T-helper 22 cell (primary cell): ENCODE results near the gene BARX1.
"Not testable (repeated sequence)": the region's sequence is repeated elsewhere in the genome, so short reads cannot be mapped to it uniquely, and the experiment has no call there.

Experiments
- DNase-seq: peaks from one replicate; pipeline ENCODE4 v3.0.0-alpha.2; 2020; ENCODE audit warnings: low read depth

Gene BARX1, protein sequence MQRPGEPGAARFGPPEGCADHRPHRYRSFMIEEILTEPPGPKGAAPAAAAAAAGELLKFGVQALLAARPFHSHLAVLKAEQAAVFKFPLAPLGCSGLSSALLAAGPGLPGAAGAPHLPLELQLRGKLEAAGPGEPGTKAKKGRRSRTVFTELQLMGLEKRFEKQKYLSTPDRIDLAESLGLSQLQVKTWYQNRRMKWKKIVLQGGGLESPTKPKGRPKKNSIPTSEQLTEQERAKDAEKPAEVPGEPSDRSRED

DNA sequence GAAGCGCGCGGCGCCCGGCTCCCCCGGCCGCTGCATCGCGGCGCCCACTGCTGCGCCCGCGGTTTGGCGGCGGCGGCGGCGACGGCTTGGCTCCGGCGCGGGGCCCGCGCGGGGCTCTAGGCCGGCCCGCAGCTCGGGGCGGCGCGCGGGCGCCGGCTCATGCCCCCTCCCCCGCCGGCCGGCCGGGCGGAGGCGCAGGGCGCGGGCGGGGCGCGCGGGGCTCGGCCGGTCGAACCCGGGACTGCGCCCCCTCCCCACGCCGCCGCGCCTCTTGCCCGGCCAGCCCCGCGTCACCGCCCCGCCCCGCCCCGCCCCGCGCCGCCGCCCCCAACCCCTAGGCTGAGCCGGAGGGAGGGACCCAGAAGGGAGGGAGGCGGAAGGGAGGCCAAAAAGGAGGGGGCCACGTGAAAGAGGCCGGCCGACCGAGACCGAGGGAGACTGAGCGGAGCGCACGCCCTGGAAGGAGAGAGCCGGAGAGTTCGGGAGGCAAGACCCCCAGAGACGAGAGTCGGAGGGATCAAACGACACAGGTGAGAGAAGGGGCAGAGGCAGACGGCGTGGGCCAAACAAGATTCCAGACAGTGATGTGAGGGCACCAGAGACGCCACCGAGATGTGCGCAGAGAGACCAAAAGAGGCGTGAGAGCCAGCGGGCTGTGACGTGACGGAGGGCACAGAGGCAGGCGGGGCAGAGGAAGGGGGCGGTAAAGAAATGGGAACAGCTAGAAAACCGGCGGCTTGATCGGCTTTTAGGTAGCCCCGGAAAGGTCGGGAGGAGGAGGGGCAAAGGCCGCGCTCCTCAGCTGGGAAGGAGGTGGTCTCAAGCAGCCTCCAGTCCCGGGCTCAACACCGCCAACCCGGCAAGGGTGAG, at the start of gene BARX1:
BARX1 (minus strand) TSS at position 245 of the 870 bp plus-strand sequence; CDS start at position 36, 209 bp downstream.
- DNase-seq: no peak

DNA sequence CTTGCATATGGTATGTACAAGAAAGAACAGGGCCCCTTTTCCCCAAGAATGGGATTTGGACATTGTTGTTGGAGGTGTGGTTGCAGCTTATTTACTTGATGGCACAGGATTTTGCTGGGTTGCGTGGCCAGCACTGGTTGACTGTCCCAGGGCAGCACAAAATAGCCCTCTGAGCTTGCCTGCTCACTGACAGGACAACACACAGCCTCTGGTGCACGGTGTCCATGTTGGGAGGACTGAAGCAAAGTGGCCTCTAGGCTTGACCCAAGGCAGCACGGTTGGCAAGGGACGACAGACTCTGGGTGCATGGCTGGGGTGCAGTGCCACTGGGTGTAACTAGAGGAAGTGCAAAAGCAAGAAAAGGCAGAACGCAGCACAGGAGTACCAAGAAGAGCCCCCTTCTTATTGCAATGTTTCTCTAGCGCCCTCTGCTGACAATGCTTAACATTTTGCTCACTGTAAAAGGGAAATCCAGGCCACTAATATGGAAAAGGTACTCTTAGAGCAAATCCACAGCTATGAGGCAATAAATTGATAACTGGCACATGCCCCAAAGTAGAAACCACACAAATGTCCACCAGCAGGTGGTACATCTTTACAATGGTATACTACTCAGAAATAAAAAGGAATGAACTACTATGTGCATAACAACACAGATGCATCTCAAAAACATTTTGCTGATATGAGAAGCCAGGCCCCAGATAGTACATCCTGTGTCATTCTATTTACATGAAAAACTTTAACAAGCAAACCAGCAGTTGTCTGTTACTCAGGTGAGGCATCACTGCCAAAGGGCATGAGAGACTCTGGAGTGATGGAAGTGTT, 47.4 kb upstream of the BARX1 start:
- no peak for DNase-seq

DNA sequence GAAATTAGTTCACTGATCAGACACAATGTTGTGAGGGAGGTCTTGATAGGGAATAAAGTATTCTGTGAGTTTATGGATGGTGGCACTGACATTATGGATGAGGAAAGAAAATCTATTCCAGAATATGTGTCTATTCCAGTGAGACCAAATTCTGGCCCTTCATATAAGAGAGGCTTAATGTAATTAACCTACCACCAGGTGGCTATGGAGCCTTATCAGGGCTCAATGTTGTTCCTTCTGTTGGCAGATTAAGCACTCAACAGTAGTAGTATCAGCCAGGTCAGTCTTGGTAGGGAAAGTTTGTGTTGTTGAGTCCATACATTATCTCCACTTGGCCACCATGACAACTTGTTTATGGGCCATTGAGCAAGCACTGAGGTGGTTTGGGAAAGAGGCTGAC, 41.7 kb upstream of the BARX1 start:
- DNase-seq: no peak

DNA sequence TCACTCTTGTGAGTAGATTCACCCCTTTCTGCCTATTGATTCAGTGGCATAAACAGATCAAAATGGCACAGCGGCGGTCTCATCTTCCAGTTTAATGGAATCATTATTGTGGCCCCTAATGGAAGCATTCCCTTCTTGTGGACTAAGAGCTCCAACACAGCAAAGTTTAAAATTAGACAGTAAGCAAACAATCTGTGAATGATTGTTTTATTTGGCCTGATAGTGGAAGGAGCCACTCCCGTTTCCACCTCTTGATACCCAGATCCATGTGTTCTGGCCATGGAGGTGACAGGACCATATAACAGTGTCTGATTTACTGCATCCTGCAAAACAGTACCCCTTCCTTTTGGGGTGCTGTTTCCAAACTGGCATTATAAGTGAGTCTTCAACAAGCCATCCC, 41.2 kb upstream of the BARX1 start:
- no peak for DNase-seq

DNA sequence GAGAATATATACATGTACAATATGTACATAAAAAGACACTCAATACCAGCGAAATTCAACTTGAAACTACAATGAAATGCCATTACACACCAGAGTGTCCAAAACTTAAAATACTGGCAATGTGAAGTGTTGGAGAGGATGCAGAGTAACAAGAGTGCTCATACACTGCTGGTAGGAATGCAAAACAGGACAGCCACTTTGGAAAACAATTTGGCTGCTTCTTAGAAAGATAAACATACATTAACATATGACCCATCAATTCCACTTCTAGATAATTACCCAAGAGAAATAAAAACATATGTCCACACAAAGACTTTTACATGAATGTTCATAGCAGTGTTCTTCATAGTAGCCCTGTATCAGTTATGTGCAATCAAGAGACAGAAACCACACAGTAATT, 39.4 kb upstream of the BARX1 start:
- DNase-seq: no peak

DNA sequence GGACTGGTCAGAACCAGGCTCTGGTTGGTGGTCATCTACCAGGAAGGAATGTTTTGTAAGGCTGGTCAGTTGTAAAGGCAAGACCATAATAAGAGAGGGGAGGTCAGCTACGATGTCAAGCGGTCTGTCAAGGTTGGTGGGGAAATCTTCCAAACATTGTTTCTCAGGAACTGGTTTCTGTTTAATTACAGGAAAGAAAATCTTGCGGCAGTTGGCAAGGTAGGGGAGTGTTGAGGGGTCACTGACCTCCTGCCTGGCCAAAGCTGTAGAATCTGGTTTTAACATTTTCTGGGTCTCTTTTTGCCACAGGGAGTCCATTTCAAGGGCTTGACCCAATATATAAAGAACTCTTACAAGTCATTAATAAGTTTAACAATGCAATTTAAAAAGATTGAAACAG, 39.0 kb upstream of the BARX1 start:
- DNase-seq: no peak

DNA sequence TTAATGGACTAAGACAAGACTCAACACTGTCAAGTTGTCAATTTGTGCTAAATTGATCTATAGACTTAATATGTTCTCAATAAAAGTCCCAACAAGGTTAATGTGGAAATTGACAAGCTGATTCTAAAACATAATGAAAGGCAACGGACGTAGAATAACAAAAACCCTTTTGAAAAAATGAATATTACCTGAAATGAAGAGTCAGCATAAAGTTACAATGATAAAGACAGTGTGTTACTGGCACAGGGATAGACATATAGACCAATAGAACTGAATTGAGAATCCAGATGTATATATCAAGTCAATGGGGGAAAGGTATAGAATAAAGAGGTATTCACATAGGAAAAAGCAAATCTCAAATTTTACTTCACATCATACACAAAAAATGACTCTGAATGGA, 37.7 kb upstream of the BARX1 start:
- no peak for DNase-seq

DNA sequence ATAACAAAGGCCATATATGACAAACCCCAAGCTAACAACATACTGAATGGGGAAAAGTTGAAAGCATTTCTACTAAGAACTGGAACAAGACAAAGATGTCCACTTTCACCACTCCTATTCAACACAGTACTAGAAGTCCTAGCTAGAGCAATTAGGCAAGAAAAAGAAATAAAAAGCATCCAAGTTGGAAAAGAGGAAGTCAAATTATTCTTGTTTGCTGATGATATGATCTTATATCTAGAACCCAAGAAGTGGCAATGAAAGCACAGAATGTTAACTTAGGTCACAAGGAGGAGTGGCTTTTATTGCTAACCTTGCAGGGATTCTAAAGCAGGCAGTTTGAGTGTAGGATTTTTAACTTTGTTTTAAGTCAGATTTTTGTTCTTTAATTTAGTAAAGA, 35.3 kb upstream of the BARX1 start:
- DNase-seq: no peak

DNA sequence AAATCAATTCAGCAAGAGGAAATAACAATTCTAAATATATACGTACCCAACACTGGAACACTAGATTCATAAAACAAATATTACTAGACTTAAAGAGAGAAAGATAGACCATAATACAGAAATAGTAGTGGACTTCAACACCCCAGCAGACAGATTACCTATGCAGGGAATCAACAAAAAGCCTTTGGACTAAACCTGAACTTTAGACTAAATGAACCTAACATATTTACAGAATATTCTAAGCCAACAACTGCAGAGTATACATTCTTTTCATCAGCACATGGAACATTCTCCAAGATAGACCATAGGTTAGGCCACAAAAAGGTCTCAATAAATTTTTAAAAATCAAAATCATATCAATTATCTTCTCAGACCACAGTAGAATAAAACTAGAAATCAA, 32.9 kb upstream of the BARX1 start:
- no peak for DNase-seq

DNA sequence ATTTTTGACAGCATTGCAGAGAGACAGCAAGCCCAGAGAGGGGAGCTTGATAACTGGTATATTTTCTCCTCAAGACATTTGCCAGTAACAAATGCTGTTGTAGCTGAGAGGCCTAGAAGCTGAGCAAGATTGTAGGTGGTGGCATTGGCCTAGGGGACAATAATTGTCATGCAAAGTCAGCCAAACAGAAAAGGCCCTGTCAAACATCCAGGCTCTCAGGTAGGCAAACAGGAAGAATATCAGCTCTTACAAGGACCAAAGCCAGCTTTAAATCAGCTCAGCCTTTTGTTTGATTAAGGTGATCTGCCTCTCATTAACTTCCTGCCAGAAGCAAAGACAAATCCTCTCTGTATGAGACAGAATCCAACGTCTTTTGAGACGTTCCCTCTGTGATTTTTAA, 29.7 kb upstream of the BARX1 start:
- no peak for DNase-seq

DNA sequence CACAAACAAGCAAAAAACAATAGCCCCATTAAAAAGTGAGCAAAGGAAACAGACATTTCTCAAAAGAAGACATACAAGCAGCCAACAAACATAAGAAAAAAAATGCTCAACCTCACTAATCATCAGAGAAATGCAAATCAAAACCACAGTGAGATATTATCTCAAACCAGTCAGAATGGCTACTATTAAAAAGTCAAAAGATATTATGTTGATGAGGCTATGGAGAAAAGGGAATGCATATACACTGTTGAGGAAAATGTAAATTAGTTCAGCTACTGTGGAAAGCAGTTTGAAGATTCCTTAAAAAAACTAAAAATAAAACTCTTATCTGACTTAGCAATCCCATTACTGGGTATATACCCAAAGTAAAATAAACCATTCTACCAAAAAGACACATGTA, 28.7 kb upstream of the BARX1 start:
- no peak for DNase-seq

DNA sequence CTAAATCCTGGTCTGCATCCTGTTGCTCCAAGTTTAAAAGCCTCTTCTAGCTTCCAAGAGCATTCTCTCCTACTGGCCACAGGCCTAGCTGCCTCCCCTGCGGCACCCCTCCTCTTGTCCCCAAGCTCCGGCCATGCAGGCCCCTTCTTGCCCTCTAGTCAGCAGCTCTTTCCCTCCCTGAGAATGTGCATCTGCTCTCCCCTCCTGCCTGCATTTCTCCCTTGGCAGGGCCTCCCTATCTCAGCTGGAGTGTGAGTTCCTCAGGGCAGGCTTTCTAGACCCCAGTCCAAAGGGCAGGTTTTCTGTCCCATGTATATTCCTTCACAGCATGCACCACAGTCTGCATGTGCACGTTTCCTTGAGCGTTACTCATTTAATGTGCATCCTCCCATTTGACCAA, 24.6 kb upstream of the BARX1 start:
- no peak for DNase-seq

DNA sequence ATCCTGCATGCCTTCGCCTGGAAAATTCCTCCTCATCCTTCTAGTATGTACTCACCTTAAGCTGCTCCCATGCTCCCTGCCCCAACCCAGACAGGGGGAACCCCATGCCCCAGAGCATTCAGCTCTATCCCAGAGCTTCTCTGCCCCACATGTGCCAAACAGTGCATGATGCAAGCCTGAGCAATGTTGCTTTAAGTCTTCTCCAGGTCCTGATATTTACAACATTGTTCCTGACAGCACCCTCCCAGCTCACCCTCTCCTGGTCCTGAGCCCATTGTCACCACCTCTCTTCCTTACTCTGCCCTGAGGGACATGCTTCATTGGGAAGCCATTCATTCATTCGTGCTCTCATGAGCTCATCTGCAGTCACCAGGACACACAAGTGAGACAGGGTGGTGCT, 23.4 kb upstream of the BARX1 start:
- no peak for DNase-seq

DNA sequence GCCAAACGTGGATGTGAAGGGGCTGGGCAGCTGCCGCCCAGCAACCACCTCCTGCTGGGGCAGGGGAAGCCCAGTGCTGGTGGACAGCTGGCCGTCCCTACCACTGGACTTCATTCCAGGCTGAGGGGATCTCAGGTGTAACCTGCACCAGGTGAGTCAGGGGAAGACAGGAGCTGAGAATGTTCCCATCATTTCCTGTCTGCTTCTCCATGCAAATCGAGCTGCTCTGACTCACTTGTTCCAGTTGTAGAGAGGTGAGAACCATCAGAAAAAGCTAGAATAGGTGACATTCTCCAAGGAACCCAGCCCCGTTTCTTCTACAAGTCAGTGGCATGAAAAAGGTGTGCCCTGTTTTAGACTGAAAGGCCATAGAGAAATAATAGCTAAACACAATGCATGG, 21.8 kb upstream of the BARX1 start:
- no peak for DNase-seq

DNA sequence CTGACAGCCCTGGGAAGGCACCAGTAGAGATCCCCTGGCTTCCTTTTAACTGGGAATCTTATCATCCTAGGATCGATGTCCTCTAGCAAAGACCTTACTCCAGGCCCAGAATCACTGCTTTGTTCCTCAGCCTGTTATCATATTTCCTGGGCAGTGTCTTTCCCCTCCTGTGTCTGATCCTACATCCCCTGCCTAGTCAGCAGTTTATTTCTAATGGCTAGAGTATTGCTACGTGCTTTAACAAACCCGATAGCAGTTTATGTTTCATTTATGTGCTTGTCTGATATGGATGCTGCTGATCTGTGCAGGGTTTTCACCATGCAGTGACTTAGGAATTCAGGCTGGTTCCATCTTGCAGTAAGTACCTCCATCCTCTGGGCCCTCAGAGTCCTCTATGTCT, 20.9 kb upstream of the BARX1 start:
- DNase-seq: no peak

DNA sequence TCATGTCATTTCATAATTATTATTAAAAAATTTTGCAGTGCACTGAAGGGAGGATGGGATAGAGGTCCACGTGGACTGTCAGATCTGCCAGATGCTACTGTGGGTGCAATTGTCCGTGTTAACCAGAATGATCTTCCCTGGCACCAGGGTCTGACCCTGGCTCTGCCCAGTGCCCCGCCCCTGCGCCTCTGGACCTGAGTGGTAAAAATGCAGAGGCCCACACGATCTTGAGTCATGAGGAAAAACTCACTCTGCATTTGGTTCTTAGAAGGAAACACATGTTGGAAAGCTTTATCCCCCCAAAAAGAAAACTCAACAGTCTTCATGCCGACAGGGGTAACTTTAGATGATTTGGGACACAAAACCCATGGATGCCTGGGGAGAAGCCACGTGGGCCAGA, 20.1 kb upstream of the BARX1 start:
- no peak for DNase-seq

DNA sequence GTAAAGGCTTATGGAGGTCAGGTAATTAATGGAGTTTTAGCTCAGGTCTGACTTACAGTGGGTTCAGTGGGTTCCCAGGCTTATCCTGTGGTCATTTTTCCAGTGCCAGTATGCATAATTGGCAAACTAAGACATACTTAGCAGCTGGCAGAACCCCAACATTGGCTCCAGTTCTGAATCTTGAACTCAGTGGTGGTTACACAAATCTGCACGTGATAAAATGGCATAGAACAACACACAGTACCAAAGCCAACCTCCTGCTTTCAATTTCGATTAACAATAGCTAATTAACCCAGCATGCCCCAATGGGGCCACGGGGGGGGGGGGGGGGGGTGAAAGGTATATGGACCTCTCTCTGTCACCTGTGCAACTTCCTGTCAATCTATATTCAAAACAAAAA, 19.0 kb upstream of the BARX1 start:
- DNase-seq: no peak

DNA sequence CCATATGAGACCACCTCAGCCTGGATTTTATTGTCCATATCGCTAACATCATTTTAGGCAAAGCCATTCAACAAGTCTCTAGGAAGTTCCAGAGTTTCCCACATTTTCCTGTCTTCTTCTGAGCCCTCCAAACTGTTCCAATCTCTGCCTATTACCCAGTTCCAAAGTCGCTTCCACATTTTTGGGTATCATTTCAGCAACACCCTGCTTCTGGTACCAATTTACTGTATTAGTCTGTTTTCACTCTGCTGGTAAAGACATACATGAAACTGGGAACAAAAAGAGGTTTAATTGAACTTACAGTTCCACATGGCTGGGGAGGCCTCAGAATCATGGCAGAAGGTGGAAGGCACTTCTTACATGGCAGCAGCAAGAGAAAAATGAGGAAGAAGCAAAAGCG, 17.5 kb upstream of the BARX1 start:
- not testable (repeated sequence) for DNase-seq

DNA sequence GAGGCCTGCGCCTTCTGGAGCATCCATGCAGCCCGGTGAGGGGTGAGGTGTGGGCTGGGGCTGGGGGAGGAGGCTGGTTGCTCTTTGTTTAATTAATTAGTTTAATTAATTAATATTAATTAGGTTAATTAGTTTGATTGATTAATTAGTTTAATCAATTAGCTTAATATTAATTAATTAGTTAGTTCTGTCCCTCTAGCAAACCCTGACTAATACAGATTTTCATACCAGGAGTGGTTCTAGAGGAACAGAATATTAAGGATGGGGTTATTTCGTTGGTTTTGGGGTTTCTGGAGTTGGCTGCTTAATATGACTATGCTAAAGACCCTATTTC, 14.1 kb upstream of the BARX1 start:
- DNase-seq: no peak

DNA sequence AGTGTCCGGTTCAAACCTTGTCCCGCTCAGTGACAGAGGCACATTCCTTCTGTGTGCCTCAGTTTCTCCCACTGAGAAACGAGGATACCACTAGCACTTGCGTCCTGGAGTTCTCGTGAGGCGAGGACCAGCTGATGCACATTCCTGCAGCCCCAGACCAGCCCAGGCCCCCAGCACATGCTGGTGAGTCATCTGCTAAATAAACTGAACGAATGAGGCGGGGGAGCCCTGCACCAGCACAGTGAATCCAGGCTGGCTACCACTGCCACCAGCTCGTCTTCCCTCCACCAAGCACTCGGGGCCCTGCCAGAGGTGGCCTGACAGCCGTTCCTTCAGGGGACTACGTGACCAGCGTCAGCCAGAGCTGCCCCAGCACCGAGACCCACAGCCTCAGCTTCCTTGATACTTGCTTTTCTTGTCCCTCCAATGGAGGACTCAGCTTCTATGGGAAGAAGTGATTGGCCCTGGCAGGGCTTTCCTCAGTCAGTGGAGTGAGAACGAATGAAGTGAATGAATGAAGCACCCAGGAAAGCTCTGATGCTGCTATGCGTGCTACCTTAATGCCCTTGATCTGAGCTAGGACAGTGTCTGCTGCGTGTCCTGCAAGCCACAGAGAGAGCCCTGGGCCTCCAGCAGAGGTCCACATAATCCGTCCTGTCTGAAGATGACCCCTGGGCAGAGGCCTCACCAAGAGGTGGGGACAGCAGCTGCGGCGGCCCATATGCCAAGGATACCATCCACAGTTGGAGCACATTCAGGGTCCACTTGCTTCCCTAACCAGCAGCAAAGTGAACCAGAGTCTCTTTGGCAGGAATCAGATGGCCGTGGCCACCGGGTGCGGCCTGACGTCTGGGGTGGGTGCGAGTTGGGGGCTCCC, 13.5 kb upstream of the BARX1 start:
- no peak for DNase-seq

DNA sequence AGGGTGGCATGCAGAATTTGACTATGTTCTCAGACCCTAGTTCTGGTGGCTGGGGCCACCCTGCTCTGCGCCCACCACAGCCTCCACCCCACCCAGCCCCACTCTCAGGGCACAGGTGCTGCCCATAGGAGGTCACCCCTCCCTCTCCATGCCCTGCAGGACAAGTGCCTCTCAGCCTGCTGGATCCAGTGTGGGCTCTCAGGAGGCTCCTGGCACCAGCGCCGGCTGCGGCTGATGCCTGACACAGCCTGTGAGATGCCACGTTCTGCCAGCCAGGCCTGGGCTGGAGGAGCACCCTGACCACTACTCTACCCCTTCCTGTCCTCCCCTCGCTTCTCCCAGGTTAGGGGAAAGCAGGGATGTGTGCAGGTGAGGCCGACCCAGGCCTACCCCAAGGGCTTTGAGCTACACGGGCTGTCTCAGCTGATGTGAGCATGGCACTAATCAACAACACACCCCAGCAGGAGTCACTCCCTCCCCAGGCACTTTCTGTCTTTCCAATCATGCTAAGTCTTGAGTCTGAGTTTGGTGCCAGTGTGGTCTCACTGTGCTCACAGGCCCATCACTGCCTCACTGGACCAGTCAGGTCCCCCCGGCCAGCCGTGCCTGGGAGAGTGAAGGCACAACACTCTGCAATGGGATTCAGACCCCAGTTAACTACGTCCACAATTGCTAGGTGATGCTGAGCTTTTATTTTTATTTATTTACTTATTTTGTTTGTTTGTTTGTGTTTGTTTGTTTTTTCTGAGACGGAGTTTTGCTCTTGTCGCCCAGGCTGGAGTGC, 12.1 kb upstream of the BARX1 start:
- no peak for DNase-seq
